DMS79 (cell line): Measurements from ENCODE around the gene EXOSC6.
"Not testable (repeated sequence)": the region's sequence is repeated elsewhere in the genome, so short reads cannot be mapped to it uniquely, and the experiment has no call there.

Source experiments
- DNase-seq: peaks from one replicate; lab custom pipeline; 2025; lab: John Stamatoyannopoulos, UW

EXOSC6 gene

DNA sequence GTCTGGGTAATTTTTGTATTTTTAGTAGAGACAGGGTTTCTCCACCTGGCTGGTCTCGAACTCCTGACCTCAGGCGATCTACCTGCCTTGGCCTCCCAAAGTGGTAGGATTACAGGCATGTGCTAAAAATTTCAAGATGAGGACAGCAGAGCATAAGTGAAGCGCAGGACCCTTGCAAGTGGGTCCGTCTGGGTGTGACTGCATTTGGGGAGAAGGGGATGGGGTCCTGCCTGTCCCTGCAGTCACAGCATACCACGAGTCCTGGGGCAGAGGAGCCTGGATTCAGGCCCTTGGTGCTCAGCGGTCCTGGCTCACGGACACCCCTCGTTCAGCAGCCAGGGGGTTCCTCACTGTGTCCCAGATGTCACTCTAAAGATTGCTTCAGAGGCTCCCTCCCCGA lies 53.5 kb downstream of the EXOSC6 start:
- not testable (repeated sequence) for DNase-seq

DNA sequence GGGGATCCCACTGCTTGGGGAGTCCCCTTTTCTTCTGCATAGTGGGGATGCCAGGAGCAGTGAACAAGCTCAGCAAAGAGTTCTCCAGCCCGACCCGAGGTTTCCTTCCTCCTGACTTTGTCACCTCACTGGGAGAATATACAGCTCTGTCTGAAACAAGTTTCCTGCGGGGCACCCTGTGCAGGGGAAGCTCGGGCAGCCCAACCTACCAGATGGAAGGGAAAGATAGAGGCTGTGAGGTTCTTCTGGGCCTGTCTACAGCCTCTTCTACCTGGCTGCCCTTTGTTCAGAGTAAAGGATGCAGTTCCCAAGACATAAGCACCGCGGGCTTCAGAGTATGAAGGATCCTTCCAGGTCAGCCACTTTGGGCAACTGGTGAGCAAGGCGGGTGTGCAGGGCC lies 54.1 kb downstream of the EXOSC6 start:
- not testable (repeated sequence) for DNase-seq
